OCI-LY7 (cell line): Measurements from ENCODE around the gene ZNF212. TPM values are rescaled to one million over a fixed set of nuclear protein-coding genes. Genes with fewer than 3 reads are reported as not detected.

Experiments used
- BruUV-seq: library from RNA; stranded (reverse); fragments of 400-500 nt; replicated peaks from 2 replicates; lab custom pipeline; 2021; lab: Mats Ljungman, UMichigan
- CTCF ChIA-PET: fragments of 300-600 bp; sonication (Branson Sonifier 250); formaldehyde crosslinking; loops from one replicate; lab custom pipeline; 2022; ENCODE audit warnings: antibody characterized with exemption; ENCODE audit not compliant: unreplicated experiment; lab: Charles Lee
- POLR2A ChIA-PET: fragments of 300-600 bp; sonication (Branson Sonifier 250); formaldehyde crosslinking; loops from one replicate; lab custom pipeline; 2022; ENCODE audit warnings: antibody characterized with exemption; lab: Charles Lee
- DNase-seq: peaks from one replicate; pipeline ENCODE4 v3.0.0-alpha.2; 2015; ENCODE audit warnings: low spot score
- H2AFZ ChIP-seq: fragments of 200-600 bp; sonication (generic), shearing (Covaris generic); 2 replicates; pipeline ENCODE4 v1.6.1; 2014; ENCODE audit warnings: mild to moderate bottlenecking, antibody characterized with exemption, low read length, moderate library complexity
- H3K27ac ChIP-seq: fragments of 200-600 bp; sonication (generic); 2 replicates; pipeline ENCODE4 v1.5.1; 2014; ENCODE audit warnings: mixed run types, low read depth, mild to moderate bottlenecking, moderate library complexity, low read length, inconsistent platforms; ENCODE audit not compliant: poor library complexity, severe bottlenecking
- H3K36me3 ChIP-seq: fragments of 200-600 bp; sonication (generic); 2 replicates; pipeline ENCODE4 v1.6.1; 2014; ENCODE audit warnings: mild to moderate bottlenecking, antibody characterized with exemption, low read length, moderate library complexity, mixed read lengths; ENCODE audit not compliant: insufficient read depth
- H3K4me1 ChIP-seq: fragments of 200-600 bp; sonication (generic); 2 replicates; pipeline ENCODE4 v1.5.1; 2014; ENCODE audit warnings: mild to moderate bottlenecking, low read length; ENCODE audit not compliant: insufficient read depth, poor library complexity, severe bottlenecking
- H3K4me2 ChIP-seq: fragments of 200-600 bp; sonication (generic); 2 replicates; pipeline ENCODE4 v1.6.1; 2014; ENCODE audit warnings: mild to moderate bottlenecking, low read length
- H3K4me3 ChIP-seq: fragments of 200-600 bp; sonication (generic); 2 replicates; pipeline ENCODE4 v1.5.1; 2014; ENCODE audit warnings: mild to moderate bottlenecking, low read depth, low read length; ENCODE audit not compliant: poor library complexity, severe bottlenecking
- H3K79me2 ChIP-seq: fragments of 200-600 bp; sonication (generic); 2 replicates; pipeline ENCODE4 v1.6.1; 2016; ENCODE audit warnings: low read depth, mild to moderate bottlenecking, low read length, moderate library complexity, mixed read lengths; ENCODE audit not compliant: insufficient read depth
- H3K9me2 ChIP-seq: fragments of 200-600 bp; sonication (generic); 2 replicates; pipeline ENCODE4 v1.6.1; 2016; ENCODE audit warnings: mild to moderate bottlenecking, low read length, mixed read lengths; ENCODE audit not compliant: insufficient read depth
- H3K9me3 ChIP-seq: fragments of 200-600 bp; sonication (generic); 2 replicates; pipeline ENCODE4 v1.6.1; 2014; ENCODE audit warnings: mild to moderate bottlenecking, mixed run types, low read length, mixed read lengths
- H4K20me1 ChIP-seq: fragments of 200-600 bp; sonication (generic); 2 replicates; pipeline ENCODE4 v1.6.1; 2014; ENCODE audit warnings: mild to moderate bottlenecking, antibody characterized with exemption, low read length, moderate library complexity, mixed read lengths; ENCODE audit not compliant: insufficient read depth
- CTCF ChIP-seq: fragments of 200-600 bp; sonication (generic); conservative IDR thresholded peaks from 2 replicates; pipeline ENCODE4 v1.5.1; 2014; ENCODE audit warnings: mild to moderate bottlenecking, antibody characterized with exemption, low read length, moderate library complexity, mixed read lengths
- EZH2phosphoT487 ChIP-seq: fragments of 200-600 bp; sonication (generic); IDR thresholded peaks from 2 replicates; pipeline ENCODE4 v1.6.1; 2018; ENCODE audit warnings: low read depth, borderline replicate concordance, mild to moderate bottlenecking, mixed run types, antibody characterized with exemption, low read length, moderate library complexity, mixed read lengths
- intact Hi-C: fragments of 100-400 bp; cut with micrococcal nuclease; formaldehyde crosslinking; loops from one replicate; pipeline ENCODE4 v1.10.0; 2022; ENCODE audit not compliant: unreplicated experiment
- total RNA-seq, 2 experiments: library from RNA; depleted of rRNA in 1 of 2; stranded (reverse); fragments of >200 nt in 1 of 2; shearing (Covaris generic) in 1 of 2; gene quantifications; 2 replicates each; pipeline ENCODE4 v1.2.3, GENCODE V29; 2014 to 2022

ZNF212 gene
- total RNA-seq, 2 experiments from 2014 or later: 11.6 to 12.7 TPM

DNA sequence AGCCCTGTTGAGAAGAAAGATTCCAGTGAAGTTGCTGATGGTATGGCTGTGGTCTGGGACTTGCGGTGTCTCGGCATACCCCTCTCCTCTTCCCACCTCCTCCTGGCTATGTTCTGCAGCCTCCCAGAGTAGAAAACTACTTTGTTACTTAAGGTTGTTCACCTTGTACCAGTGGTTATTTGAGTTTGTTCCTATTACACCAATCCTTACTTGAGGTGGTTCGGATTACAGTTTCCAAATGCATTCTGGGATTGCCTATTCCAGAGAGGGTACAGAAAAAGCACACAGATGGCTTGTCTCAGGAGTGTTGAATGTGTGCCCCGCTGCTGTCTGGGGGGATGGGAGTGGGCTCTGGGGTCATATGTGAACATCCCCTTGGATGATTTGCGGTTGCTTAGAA is 15.7 kb downstream of the ZNF212 start:
- CTCF ChIA-PET: no interaction called here
- H3K36me3 ChIP-seq: peaks cover 52% of the 10 kb centered on the region
- DNase-seq: no peak

DNA sequence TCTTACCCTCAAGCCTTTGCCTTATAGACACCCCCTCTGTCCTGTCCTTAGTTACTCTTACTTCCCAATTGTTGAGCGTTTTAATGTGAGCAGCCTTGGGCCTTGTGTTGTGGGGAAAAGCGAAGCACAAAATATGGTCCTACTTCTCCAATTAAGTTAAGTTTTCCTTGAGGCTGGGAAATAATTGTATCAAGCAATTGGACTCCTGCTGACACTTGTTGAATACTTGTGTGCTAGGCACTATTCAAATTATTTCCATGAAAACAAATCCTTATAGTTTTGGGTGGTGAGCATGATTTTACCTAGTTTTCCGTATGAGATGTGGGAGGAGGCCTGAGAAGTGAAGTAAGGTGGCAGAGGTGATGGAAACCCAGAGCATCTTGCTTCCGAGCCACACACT is 17.1 kb downstream of the ZNF212 start:
- POLR2A ChIA-PET: no interaction called here
- no peak overlapping the region for H3K4me3 ChIP-seq
- CTCF ChIA-PET: no interaction called here

More for the DNA sequence above, 15.7 kb downstream of the ZNF212 start:
- Histone ChIP-seq H3K27ac (no peak overlapping the region), H3K4me1 (no peaks in the 10 kb centered on the region), H4K20me1 (no peaks in the 10 kb centered on the region), H3K9me2 (no peaks in the 10 kb centered on the region), H3K4me2 (no peak overlapping the region), H3K79me2 (no peaks in the 10 kb centered on the region), H3K4me3 (no peak overlapping the region), H2AFZ (no peak overlapping the region), H3K9me3 (no peaks in the 10 kb centered on the region)
- BruUV-seq: no TSS peak
- intact Hi-C loops: no loop called here
- TF ChIP-seq CTCF (no peak), EZH2phosphoT487 (no peak)
- POLR2A ChIA-PET: no interaction called here

More for the DNA sequence above, 17.1 kb downstream of the ZNF212 start:
- H3K4me1 ChIP-seq: peaks cover 6% of the 10 kb centered on the region
- H3K9me3 ChIP-seq: no peaks in the 10 kb centered on the region
- H3K79me2 ChIP-seq: no peaks in the 10 kb centered on the region
- peaks cover 43% of the 10 kb centered on the region for H3K36me3 ChIP-seq
- no peak overlapping the region for H2AFZ ChIP-seq
- intact Hi-C loops: no loop called here
- no peaks in the 10 kb centered on the region for H3K9me2 ChIP-seq
- H3K4me2 ChIP-seq: no peak overlapping the region
- no peak for DNase-seq
- TF ChIP-seq CTCF (no peak), EZH2phosphoT487 (no peak)
- H3K27ac ChIP-seq: no peak overlapping the region
- no peaks in the 10 kb centered on the region for H4K20me1 ChIP-seq
- BruUV-seq: no TSS peak
